ENCODE measurements around the gene RNASE4.

RNASE4 gene

GRCh38 chr14:20745571-20746358 lies 61.4 kb downstream of the RNASE4 start, which contains the start of gene EDDM3A:
EDDM3A (plus strand) TSS chr14:20745887; CDS start chr14:20747581, 1,694 bp downstream.
- Histone ChIP-seq H3K79me1 (ENCODE audit: low read length) (no peaks in the 10 kb centered on the region), H2BK5ac (ENCODE audit: low read depth, low read length, poor library complexity) (no peak within 1 kb of the TSS), H3K23ac (ENCODE audit: low read length) (no peak within 1 kb of the TSS), H4K8ac (ENCODE audit: low read depth, low read length) (no peak within 1 kb of the TSS), H3K79me2 (ENCODE audit: control insufficient read depth, insufficient read depth, low read length, poor library complexity) (no peaks in the 10 kb centered on the region), H3K27ac (ENCODE audit: low read depth, low read length) (no peak within 1 kb of the TSS), H3K14ac (ENCODE audit: low read length) (no peak within 1 kb of the TSS), H2AFZ (ENCODE audit: insufficient read depth, low read length, poor library complexity) (no peak within 1 kb of the TSS), H3K4me1 (ENCODE audit: control insufficient read depth in 1 of 2, insufficient read depth in 2 of 2, low read length in 2 of 2) (peaks cover 0 to 2% of the 10 kb centered on the region in 2 experiments), H3K9me3 (ENCODE audit: insufficient read depth, low read depth, low read length) (no peaks in the 10 kb centered on the region), H2BK120ac (ENCODE audit: insufficient read depth, low read length, poor library complexity) (no peak within 1 kb of the TSS), H3K9ac (ENCODE audit: low read length) (no peak within 1 kb of the TSS), H4K12ac (ENCODE audit: low read depth, low read length) (no peak within 1 kb of the TSS), H3K36me3 (ENCODE audit: control insufficient read depth in 1 of 2, insufficient read depth in 2 of 2, low read length in 2 of 2) (no peaks in the 10 kb centered on the region), H3K4me3 (ENCODE audit: low read depth, low read length) (no peak within 1 kb of the TSS), H3K4me2 (ENCODE audit: low read length) (no peak within 1 kb of the TSS), H3K27me3 (ENCODE audit: insufficient read depth, low read length) (no peaks in the 10 kb centered on the region), H3K18ac (ENCODE audit: low read length) (no peak within 1 kb of the TSS), H2BK12ac (ENCODE audit: low read length) (no peak within 1 kb of the TSS), H2AK5ac (ENCODE audit: low read length) (no peak within 1 kb of the TSS), H3K4ac (ENCODE audit: low read depth, low read length) (no peak within 1 kb of the TSS), H4K91ac (ENCODE audit: low read depth, low read length) (no peak within 1 kb of the TSS)
- WGBS (ENCODE audit: extremely low coverage, insufficient coverage, insufficient read length), result no CpG with 5 or more reads among the region's 6 CpGs
- DNase-seq, result no peak

- Histone ChIP-seq H3K36me3 (ENCODE audit: control insufficient read depth in 1 of 2, insufficient read depth in 2 of 2, low read length in 2 of 2) (no peaks in the 10 kb centered on the region), H4K8ac (ENCODE audit: low read depth, low read length) (no peak overlapping the region), H3K4me2 (ENCODE audit: low read length) (no peak overlapping the region), H3K27ac (ENCODE audit: low read depth, low read length) (no peak overlapping the region), H3K4me1 (ENCODE audit: control insufficient read depth in 1 of 2, insufficient read depth in 2 of 2, low read length in 2 of 2) (peaks cover 0 to 2% of the 10 kb centered on the region in 2 experiments), H2BK5ac (ENCODE audit: low read depth, low read length, poor library complexity) (no peak overlapping the region), H4K12ac (ENCODE audit: low read depth, low read length) (no peak overlapping the region), H3K14ac (ENCODE audit: low read length) (no peak overlapping the region), H2BK120ac (ENCODE audit: insufficient read depth, low read length, poor library complexity) (no peak overlapping the region), H3K23ac (ENCODE audit: low read length) (no peak overlapping the region), H3K79me2 (ENCODE audit: control insufficient read depth, insufficient read depth, low read length, poor library complexity) (no peaks in the 10 kb centered on the region), H3K4ac (ENCODE audit: low read depth, low read length) (no peak overlapping the region), H3K9me3 (ENCODE audit: insufficient read depth, low read depth, low read length) (no peaks in the 10 kb centered on the region), H3K27me3 (ENCODE audit: insufficient read depth, low read length) (no peaks in the 10 kb centered on the region), H3K79me1 (ENCODE audit: low read length) (no peaks in the 10 kb centered on the region), H2AFZ (ENCODE audit: insufficient read depth, low read length, poor library complexity) (no peak overlapping the region), H2BK12ac (ENCODE audit: low read length) (no peak overlapping the region), H3K4me3 (ENCODE audit: low read depth, low read length) (no peak overlapping the region), H3K18ac (ENCODE audit: low read length) (no peak overlapping the region), H3K9ac (ENCODE audit: low read length) (no peak overlapping the region), H2AK5ac (ENCODE audit: low read length) (no peak overlapping the region), H4K91ac (ENCODE audit: low read depth, low read length) (no peak overlapping the region)
- no peak for DNase-seq
- WGBS (ENCODE audit: extremely low coverage, insufficient coverage, insufficient read length), result no CpG with 5 or more reads among the region's 3 CpGs
Measured at GRCh38 chr14:20746566-20746965, 62.2 kb downstream of the RNASE4 start.

GRCh38 chr14:20748439-20748838 lies 64.1 kb downstream of the RNASE4 start:
- Histone ChIP-seq H3K4me2 (ENCODE audit: low read length) (no peak overlapping the region), H3K27ac (ENCODE audit: low read depth, low read length) (no peak overlapping the region), H3K36me3 (ENCODE audit: control insufficient read depth in 1 of 2, insufficient read depth in 2 of 2, low read length in 2 of 2) (peaks cover 2% of the 10 kb centered on the region in 2 experiments), H2BK12ac (ENCODE audit: low read length) (no peak overlapping the region), H3K23ac (ENCODE audit: low read length) (no peak overlapping the region), H3K27me3 (ENCODE audit: insufficient read depth, low read length) (no peaks in the 10 kb centered on the region), H3K4me1 (ENCODE audit: control insufficient read depth in 1 of 2, insufficient read depth in 2 of 2, low read length in 2 of 2) (no peaks in the 10 kb centered on the region), H3K14ac (ENCODE audit: low read length) (no peak overlapping the region), H4K8ac (ENCODE audit: low read depth, low read length) (no peak overlapping the region), H3K18ac (ENCODE audit: low read length) (no peak overlapping the region), H3K79me2 (ENCODE audit: control insufficient read depth, insufficient read depth, low read length, poor library complexity) (no peaks in the 10 kb centered on the region), H4K91ac (ENCODE audit: low read depth, low read length) (no peak overlapping the region), H3K4ac (ENCODE audit: low read depth, low read length) (no peak overlapping the region), H2BK5ac (ENCODE audit: low read depth, low read length, poor library complexity) (no peak overlapping the region), H2BK120ac (ENCODE audit: insufficient read depth, low read length, poor library complexity) (no peak overlapping the region), H3K4me3 (ENCODE audit: low read depth, low read length) (no peak overlapping the region), H2AFZ (ENCODE audit: insufficient read depth, low read length, poor library complexity) (no peak overlapping the region), H3K79me1 (ENCODE audit: low read length) (no peaks in the 10 kb centered on the region), H3K9ac (ENCODE audit: low read length) (no peak overlapping the region), H3K9me3 (ENCODE audit: insufficient read depth, low read depth, low read length) (peaks cover 10% of the 10 kb centered on the region), H2AK5ac (ENCODE audit: low read length) (no peak overlapping the region), H4K12ac (ENCODE audit: low read depth, low read length) (no peak overlapping the region)
- WGBS (ENCODE audit: extremely low coverage, insufficient coverage, insufficient read length), result no CpG with 5 or more reads among the region's 2 CpGs
- no peak for DNase-seq

GRCh38 chr14:20750194-20750593 lies 65.8 kb downstream of the RNASE4 start:
- Histone ChIP-seq H2AFZ (ENCODE audit: insufficient read depth, low read length, poor library complexity) (no peak overlapping the region), H2AK5ac (ENCODE audit: low read length) (no peak overlapping the region), H3K27ac (ENCODE audit: low read depth, low read length) (no peak overlapping the region), H3K79me2 (ENCODE audit: control insufficient read depth, insufficient read depth, low read length, poor library complexity) (no peaks in the 10 kb centered on the region), H3K4me3 (ENCODE audit: low read depth, low read length) (no peak overlapping the region), H3K18ac (ENCODE audit: low read length) (no peak overlapping the region), H3K79me1 (ENCODE audit: low read length) (no peaks in the 10 kb centered on the region), H3K9ac (ENCODE audit: low read length) (no peak overlapping the region), H3K23ac (ENCODE audit: low read length) (no peak overlapping the region), H4K8ac (ENCODE audit: low read depth, low read length) (no peak overlapping the region), H3K36me3 (ENCODE audit: control insufficient read depth in 1 of 2, insufficient read depth in 2 of 2, low read length in 2 of 2) (peaks cover 2% of the 10 kb centered on the region in 2 experiments), H3K4me2 (ENCODE audit: low read length) (no peak overlapping the region), H3K27me3 (ENCODE audit: insufficient read depth, low read length) (no peaks in the 10 kb centered on the region), H3K4ac (ENCODE audit: low read depth, low read length) (no peak overlapping the region), H4K12ac (ENCODE audit: low read depth, low read length) (no peak overlapping the region), H3K9me3 (ENCODE audit: insufficient read depth, low read depth, low read length) (peaks cover 11% of the 10 kb centered on the region), H2BK5ac (ENCODE audit: low read depth, low read length, poor library complexity) (no peak overlapping the region), H4K91ac (ENCODE audit: low read depth, low read length) (no peak overlapping the region), H2BK120ac (ENCODE audit: insufficient read depth, low read length, poor library complexity) (no peak overlapping the region), H3K14ac (ENCODE audit: low read length) (no peak overlapping the region), H3K4me1 (ENCODE audit: control insufficient read depth in 1 of 2, insufficient read depth in 2 of 2, low read length in 2 of 2) (no peaks in the 10 kb centered on the region), H2BK12ac (ENCODE audit: low read length) (no peak overlapping the region)
- no peak for DNase-seq
- no CpG with 5 or more reads among the region's 1 CpG for WGBS (ENCODE audit: extremely low coverage, insufficient coverage, insufficient read length)

Measured in trophoblast cell (in vitro differentiated cells and primary cell).